Hypothalamus (tissue), 51 donors: ENCODE measurements around the gene BARX2.

Experiments used
- DNase-seq, 51 donors: peaks; one replicate each; lab custom pipeline; 2025; lab: John Stamatoyannopoulos, UW

The BARX2 gene

GRCh38 chr11:129395432-129395831 is 19.8 kb downstream of the BARX2 start:
- DNase-seq, result no peak

GRCh38 chr11:129395883-129396282 is 20.2 kb downstream of the BARX2 start:
- no peak for DNase-seq

DNA sequence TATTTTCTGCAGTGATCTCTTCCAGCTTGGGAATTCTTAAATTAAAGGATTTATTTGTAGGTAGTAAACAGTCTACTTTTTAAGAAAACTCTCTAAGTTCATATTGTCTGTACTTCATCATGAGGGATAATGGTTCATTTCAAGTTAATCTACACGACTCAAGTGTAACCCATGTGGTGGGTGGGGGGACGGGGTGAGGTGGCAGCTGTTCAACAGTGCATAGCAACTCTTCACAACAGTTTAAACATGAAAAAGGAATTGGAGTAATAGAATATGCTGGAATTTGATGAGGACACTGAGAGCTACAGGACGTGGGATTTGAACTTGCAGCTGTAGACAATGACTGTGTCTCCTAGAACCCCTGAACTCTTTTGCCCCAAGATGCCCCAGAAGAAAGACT is 20.8 kb downstream of the BARX2 start:
- DNase-seq, result no peak

- DNase-seq, result no peak
Measured at GRCh38 chr11:129402206-129403171, 26.8 kb downstream of the BARX2 start.

GRCh38 chr11:129404731-129405130 is 29.1 kb downstream of the BARX2 start:
- DNase-seq, result no peak

DNA sequence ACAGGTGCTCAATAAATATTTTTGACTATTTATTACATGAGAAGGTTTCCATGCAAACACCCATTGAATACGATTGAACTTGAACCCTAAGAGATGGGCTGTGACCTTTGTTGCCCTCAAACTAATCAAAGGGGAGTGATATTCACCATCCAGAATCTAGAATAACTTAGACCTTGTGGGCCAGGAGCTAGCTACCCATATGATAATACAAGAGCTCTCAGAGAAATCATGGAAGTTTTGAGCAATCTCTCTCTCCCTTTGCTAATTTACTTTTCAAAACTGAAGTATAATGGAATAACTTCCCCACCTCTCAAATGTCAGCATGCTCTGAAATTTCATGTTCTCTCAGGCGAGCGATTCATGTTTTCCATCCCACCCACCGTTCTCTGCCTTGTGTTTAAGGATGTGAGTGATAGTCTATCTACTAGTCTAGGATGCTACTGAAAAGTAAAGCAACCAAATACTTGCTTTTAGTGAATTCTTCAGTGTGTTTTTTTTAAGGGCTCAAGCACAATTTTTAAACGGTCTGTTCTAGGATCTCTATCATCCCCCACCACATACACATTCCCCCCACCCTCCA is 33.3 kb downstream of the BARX2 start:
- no peak for DNase-seq

- DNase-seq, result no peak
Measured at GRCh38 chr11:129410395-129410960, 34.8 kb downstream of the BARX2 start.

GRCh38 chr11:129412494-129412893 is 36.8 kb downstream of the BARX2 start:
- no peak for DNase-seq

DNA sequence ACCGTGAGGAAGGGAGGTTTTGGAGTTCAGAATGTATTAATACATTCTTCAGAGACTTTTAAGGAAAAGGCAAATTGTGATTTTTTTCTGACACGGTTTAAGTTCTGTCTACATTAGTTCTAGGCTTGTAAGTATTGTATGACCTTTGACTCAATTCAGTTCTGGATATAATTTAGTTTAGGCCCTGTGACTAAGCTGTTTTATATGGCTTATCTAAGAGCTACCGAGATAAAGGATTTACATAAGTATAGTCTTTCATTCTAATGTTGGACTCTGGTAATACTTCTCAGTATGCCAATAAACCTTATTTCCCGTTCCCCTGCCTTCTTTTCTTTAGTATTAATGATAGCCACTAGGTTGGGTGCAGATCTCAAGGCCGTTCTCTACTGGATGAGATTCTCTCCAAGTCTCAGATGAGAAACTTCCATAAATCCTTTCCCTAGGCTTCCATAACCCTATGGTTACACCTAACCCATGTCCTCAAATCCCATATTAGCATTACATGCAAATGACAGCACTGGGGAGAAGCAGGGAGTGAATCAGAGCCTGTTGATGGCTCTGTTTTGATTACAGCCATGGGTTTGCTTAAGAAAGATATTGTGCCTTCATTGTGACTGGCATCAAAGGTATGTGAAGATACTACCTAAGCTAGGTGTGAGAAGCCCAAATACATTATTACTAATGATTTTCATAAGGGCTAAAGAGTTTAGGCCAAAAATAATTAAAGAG is 38.7 kb downstream of the BARX2 start:
- DNase-seq, result no peak

- no peak for DNase-seq
Measured at GRCh38 chr11:129416080-129416820, 40.6 kb downstream of the BARX2 start.

- no peak for DNase-seq
Measured at GRCh38 chr11:129417458-129417857, 41.8 kb downstream of the BARX2 start.

- DNase-seq, result no peak
Measured at GRCh38 chr11:129418039-129418438, 42.4 kb downstream of the BARX2 start.

DNA sequence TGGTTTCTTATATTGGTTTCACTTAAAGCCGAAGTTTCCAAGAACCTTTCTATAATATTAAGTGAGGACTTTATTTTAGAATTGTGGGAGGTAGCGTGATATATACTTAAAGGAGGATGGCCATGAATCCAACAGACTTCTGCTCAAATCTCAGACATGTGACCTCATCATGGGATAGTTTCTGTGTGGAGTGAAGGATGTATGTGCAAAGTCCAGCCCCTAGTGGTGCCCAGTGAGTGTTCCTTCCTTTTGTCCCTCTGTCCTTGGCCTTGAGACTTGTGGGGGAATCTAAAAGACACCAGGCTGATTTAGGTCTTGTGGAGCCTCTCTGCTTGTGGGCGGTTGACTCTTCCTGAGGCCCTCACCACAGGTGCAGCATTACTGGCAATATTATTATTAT is 43.7 kb downstream of the BARX2 start:
- DNase-seq, result no peak

GRCh38 chr11:129423426-129423825 is 47.8 kb downstream of the BARX2 start:
- no peak for DNase-seq

- DNase-seq, result no peak
Measured at GRCh38 chr11:129425214-129425613, 49.6 kb downstream of the BARX2 start.

DNA sequence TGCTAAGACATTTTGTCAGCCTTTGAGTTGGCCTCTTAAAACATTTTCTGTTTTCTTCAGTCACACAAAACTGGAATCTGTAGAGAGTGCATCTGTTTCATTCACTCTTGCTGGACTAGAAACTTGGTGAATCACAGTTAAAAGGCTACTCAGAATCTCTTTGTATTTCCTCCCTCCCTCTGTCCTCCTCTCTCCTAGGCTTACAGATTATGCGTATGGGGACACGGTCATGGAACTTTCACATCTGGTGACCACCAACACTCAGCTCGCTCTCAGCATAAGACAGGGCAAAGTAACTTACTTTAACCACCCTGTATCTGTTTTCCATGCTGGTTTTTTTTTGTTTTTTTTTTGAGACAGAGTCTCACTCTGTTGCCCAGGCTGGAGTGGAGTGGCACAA is 50.4 kb downstream of the BARX2 start:
- no peak for DNase-seq

GRCh38 chr11:129426776-129427175 is 51.1 kb downstream of the BARX2 start:
- no peak for DNase-seq

- DNase-seq, result no peak
Measured at GRCh38 chr11:129427376-129427775, 51.7 kb downstream of the BARX2 start.

DNA sequence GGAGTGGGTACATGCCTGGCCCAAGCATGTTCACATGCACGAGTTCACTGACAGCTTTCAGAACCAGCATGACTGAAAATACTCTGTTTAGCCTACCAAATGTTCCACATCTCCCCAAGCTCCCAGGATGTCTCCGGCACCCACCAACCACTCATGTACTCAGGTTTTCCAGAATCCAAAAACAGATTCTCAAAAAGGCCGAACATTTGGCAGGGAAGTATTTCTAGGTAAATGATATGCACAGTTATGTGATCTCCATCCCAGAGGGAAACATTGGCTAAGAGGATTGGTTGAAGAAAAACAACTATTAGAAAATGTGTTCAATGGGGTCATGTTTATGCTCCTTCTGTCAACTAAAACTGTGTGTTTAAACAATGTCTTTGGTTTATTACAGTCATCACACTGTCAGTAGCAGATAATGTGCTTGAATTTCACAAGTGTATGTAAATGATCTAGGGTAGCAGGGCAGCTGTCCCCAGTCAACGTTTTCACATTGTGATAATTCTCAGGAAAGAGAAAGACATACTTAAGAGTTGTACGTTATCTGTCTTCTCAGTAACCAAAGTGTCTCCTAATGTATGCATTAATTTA is 52.3 kb downstream of the BARX2 start:
- DNase-seq, result no peak

- no peak for DNase-seq
Measured at GRCh38 chr11:129428557-129428956, 52.9 kb downstream of the BARX2 start.
